Measurements from ENCODE around the gene KRT28.

- no peak for TF ChIP-seq EZH2phosphoT487 (IDR thresholded peaks at IDR 0.05; ENCODE audit: insufficient read depth, low read depth)
- no peak for TF ChIP-seq EZH2 (IDR thresholded peaks at IDR 0.05; ENCODE audit: insufficient read depth, poor library complexity, severe bottlenecking)
These were observed 36.0 kb downstream of the KRT28 start for GRCh38 chr17:40763752-40764151.

All from GM23248 (cell line).